HG03025 (cell line): ENCODE data around the gene WDR19.
"Not testable (repeated sequence)": the region's sequence is repeated elsewhere in the genome, so short reads cannot be mapped to it uniquely, and the experiment has no call there.

Source experiments
- ATAC-seq: cut with Tn5 transposase; IDR thresholded peaks from one replicate; pipeline ENCODE4 v1.9.1; 2021; ENCODE audit warnings: mild to moderate bottlenecking, moderate library complexity; ENCODE audit not compliant: unreplicated experiment, low FRiP score

The WDR19 gene

GRCh38 chr4:39232100-39232499 lies 49.8 kb downstream of the WDR19 start:
- ATAC-seq, result no peak

GRCh38 chr4:39233114-39233513 lies 50.8 kb downstream of the WDR19 start:
- ATAC-seq, result no peak

GRCh38 chr4:39233783-39234182 lies 51.5 kb downstream of the WDR19 start:
- ATAC-seq, result no peak

- no peak for ATAC-seq
These were observed 52.7 kb downstream of the WDR19 start for GRCh38 chr4:39235021-39235420.

GRCh38 chr4:39235696-39236095 lies 53.4 kb downstream of the WDR19 start:
- no peak for ATAC-seq

- no peak for ATAC-seq
These were observed 54.9 kb downstream of the WDR19 start for GRCh38 chr4:39237179-39237578.

- no peak for ATAC-seq
These were observed 61.1 kb downstream of the WDR19 start for GRCh38 chr4:39243462-39243861.

- ATAC-seq, result no peak
These were observed 72.9 kb downstream of the WDR19 start for GRCh38 chr4:39255266-39255665.

GRCh38 chr4:39255871-39256270 lies 73.5 kb downstream of the WDR19 start:
- ATAC-seq, result no peak

GRCh38 chr4:39256436-39256835 lies 74.1 kb downstream of the WDR19 start:
- no peak for ATAC-seq

GRCh38 chr4:39259571-39260330 lies 77.4 kb downstream of the WDR19 start:
- no peak for ATAC-seq

- ATAC-seq, result no peak
These were observed 81.6 kb downstream of the WDR19 start for GRCh38 chr4:39263895-39264294.

GRCh38 chr4:39274503-39274902 lies 92.2 kb downstream of the WDR19 start:
- no peak for ATAC-seq

- not testable (repeated sequence) for ATAC-seq
These were observed 95.3 kb downstream of the WDR19 start for GRCh38 chr4:39277661-39278060.

- no peak for ATAC-seq
These were observed 96.1 kb downstream of the WDR19 start for GRCh38 chr4:39278476-39278875.

GRCh38 chr4:39279416-39279815 lies 97.1 kb downstream of the WDR19 start:
- ATAC-seq, result no peak

GRCh38 chr4:39280770-39281169 lies 98.4 kb downstream of the WDR19 start:
- ATAC-seq, result no peak

- no peak for ATAC-seq
These were observed 102.9 kb downstream of the WDR19 start for GRCh38 chr4:39285111-39285795.

GRCh38 chr4:39285853-39286252 lies 103.5 kb downstream of the WDR19 start:
- no peak for ATAC-seq

- ATAC-seq, result no peak
These were observed 103.9 kb downstream of the WDR19 start for GRCh38 chr4:39286263-39286662.

- no peak for ATAC-seq
These were observed 104.9 kb downstream of the WDR19 start for GRCh38 chr4:39287223-39287622.

GRCh38 chr4:39291686-39292085 lies 109.4 kb downstream of the WDR19 start:
- ATAC-seq, result no peak
